ENCODE measurements around the gene GLDN.

The GLDN gene

GRCh38 chr15:51341366-51342226 lies at the start of gene GLDN:
Gene GLDN, plus strand, starts transcription at chr15:51341655. Its CDS starts 30 bp downstream, at chr15:51341685.
- DNase-seq (ENCODE audit: low read depth): no peak
- no peak for TF ChIP-seq CTCF (IDR thresholded peaks at IDR 0.05; ENCODE audit: low read depth, low read length, missing control alignments)
- H3K4me3 ChIP-seq (ENCODE audit: low read depth, low read length): no peak within 1 kb of the TSS

- H3K4me3 ChIP-seq (ENCODE audit: low read depth, low read length): no peak overlapping the region
- TF ChIP-seq CTCF (IDR thresholded peaks at IDR 0.05; ENCODE audit: low read depth, low read length, missing control alignments): no peak
- DNase-seq (ENCODE audit: low read depth): no peak
Measured at GRCh38 chr15:51298620-51299019, 42.8 kb upstream of the GLDN start.

- TF ChIP-seq CTCF (IDR thresholded peaks at IDR 0.05; ENCODE audit: low read depth, low read length, missing control alignments): no peak
- no peak for DNase-seq (ENCODE audit: low read depth)
- H3K4me3 ChIP-seq (ENCODE audit: low read depth, low read length): no peak overlapping the region
Measured at GRCh38 chr15:51299187-51300015, 42.1 kb upstream of the GLDN start.

GRCh38 chr15:51302480-51302879 lies 39.0 kb upstream of the GLDN start:
- DNase-seq (ENCODE audit: low read depth): no peak
- TF ChIP-seq CTCF (IDR thresholded peaks at IDR 0.05; ENCODE audit: low read depth, low read length, missing control alignments): no peak
- no peak overlapping the region for H3K4me3 ChIP-seq (ENCODE audit: low read depth, low read length)

GRCh38 chr15:51303462-51303980 lies 37.9 kb upstream of the GLDN start:
- TF ChIP-seq CTCF (IDR thresholded peaks at IDR 0.05; ENCODE audit: low read depth, low read length, missing control alignments): no peak
- DNase-seq (ENCODE audit: low read depth): no peak
- no peak overlapping the region for H3K4me3 ChIP-seq (ENCODE audit: low read depth, low read length)

- DNase-seq (ENCODE audit: low read depth): no peak
- TF ChIP-seq CTCF (IDR thresholded peaks at IDR 0.05; ENCODE audit: low read depth, low read length, missing control alignments): no peak
- no peak overlapping the region for H3K4me3 ChIP-seq (ENCODE audit: low read depth, low read length)
Measured at GRCh38 chr15:51307325-51307724, 34.1 kb upstream of the GLDN start.

All from GM12864 (cell line).